GM19025 (cell line): ENCODE results near the gene RTL10.

Source experiments
- ATAC-seq: cut with Tn5 transposase; IDR thresholded peaks from one replicate; pipeline ENCODE4 v1.9.1; 2021; ENCODE audit warnings: mild to moderate bottlenecking, low read depth, moderate library complexity; ENCODE audit not compliant: unreplicated experiment

Gene RTL10

GRCh38 chr22:19826619-19826950 is 28.1 kb downstream of the RTL10 start:
- ATAC-seq = no peak

- ATAC-seq = no peak
Measured at GRCh38 chr22:19825904-19826618, 28.6 kb downstream of the RTL10 start.

GRCh38 chr22:19824926-19825339 is 29.7 kb downstream of the RTL10 start:
- ATAC-seq = no peak

- ATAC-seq = no peak
Measured at GRCh38 chr22:19824212-19824925, 30.3 kb downstream of the RTL10 start.

GRCh38 chr22:19823902-19824211 is 30.8 kb downstream of the RTL10 start:
- no peak for ATAC-seq

- ATAC-seq = no peak
Measured at GRCh38 chr22:19823191-19823901, 31.3 kb downstream of the RTL10 start.

GRCh38 chr22:19822301-19823117 is 32.2 kb downstream of the RTL10 start:
- no peak for ATAC-seq

- ATAC-seq = no peak
Measured at GRCh38 chr22:19821523-19822300, 33.0 kb downstream of the RTL10 start.

- no peak for ATAC-seq
Measured at GRCh38 chr22:19820880-19821522, 33.7 kb downstream of the RTL10 start.

- no peak for ATAC-seq
Measured at GRCh38 chr22:19819911-19820879, 34.5 kb downstream of the RTL10 start.

GRCh38 chr22:19819208-19819910 is 35.3 kb downstream of the RTL10 start:
- no peak for ATAC-seq

- ATAC-seq = no peak
Measured at GRCh38 chr22:19818324-19819207, 36.1 kb downstream of the RTL10 start.

- no peak for ATAC-seq
Measured at GRCh38 chr22:19816372-19817119, 38.1 kb downstream of the RTL10 start.

- ATAC-seq = no peak
Measured at GRCh38 chr22:19815823-19816290, 38.8 kb downstream of the RTL10 start.

- no peak for ATAC-seq
Measured at GRCh38 chr22:19815093-19815822, 39.4 kb downstream of the RTL10 start.
